Measurements from ENCODE around the gene PUM2. TPM values are rescaled to one million over a fixed set of nuclear protein-coding genes. Genes with fewer than 3 reads are reported as not detected.
A peak's percentile ranks its signal among the peaks of the same experiment; 100 is the strongest.

The PUM2 gene
- total and polyA plus RNA-seq, 2 of the 13 experiments (the other 11 are each of a cell fraction or from before 2014, with no cell fraction given), result 69.6 to 69.8 TPM

DNA sequence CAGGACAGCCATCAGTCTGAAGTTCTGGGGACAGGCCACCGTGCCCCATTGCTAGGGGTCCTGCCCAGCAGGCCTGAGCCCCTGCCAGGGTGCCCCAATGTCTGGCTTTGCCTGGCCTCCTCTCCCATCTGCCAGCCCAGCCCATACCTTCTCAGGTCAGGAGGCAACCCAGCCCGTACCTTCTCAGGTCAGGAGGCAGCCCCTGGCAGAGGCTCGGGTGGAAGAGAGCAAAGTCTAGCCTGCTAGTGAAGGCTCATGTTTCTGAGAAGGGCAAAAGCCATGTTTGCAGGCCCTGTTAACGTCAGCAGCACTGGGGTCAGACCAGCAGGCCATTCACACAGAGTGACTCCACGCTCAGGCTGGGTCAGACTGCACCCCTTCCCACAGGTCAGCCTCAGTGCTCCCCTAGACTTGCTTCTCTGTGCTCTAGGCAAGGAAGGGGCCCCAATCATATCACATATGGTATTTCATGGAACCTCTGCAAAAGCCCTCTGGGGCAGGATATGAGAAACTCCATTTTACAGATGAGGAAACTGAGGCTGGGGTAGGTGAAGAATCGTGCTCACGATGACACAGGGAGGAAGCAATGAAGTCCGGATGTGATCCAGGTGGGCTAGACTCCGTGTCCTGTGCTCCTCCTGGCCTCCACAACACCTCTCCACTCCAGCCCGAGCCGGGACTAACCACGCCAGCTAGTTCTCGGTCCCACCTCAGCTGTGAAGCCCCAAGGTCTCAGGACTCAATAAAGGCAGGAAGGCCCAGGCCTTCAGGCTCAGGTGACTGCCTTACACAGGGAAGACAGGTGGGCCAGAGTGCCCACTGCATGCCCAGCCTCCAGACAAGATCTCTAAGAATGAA lies 135.2 kb downstream of the PUM2 start (continued):
- TF ChIP-seq ZBTB49 (CRISPR knock-in tag; IDR thresholded peaks at IDR 0.05; ENCODE audit: borderline replicate concordance), result no peak; the same call in 1 of the 2 replicates
- TF ChIP-seq ZNF331 (CRISPR knock-in tag; IDR thresholded peaks at IDR 0.05), result peak; percentile 90
- TF ChIP-seq SRSF1 (optimal IDR thresholded peaks at IDR 0.05; ENCODE audit: low read depth, low read length), result no peak
- TF ChIP-seq FOXK2 (IDR thresholded peaks at IDR 0.05), result no peak
- TF ChIP-seq, protein P1, sequence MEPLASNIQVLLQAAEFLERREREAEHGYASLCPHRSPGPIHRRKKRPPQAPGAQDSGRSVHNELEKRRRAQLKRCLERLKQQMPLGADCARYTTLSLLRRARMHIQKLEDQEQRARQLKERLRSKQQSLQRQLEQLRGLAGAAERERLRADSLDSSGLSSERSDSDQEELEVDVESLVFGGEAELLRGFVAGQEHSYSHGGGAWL (CRISPR knock-in tag; IDR thresholded peaks at IDR 0.05), result peak; percentile 31; the same call in 1 of the 2 replicates
- no peak for TF ChIP-seq TOE1 (CRISPR knock-in tag; IDR thresholded peaks at IDR 0.05)
- no peak for TF ChIP-seq TRIM24 (CRISPR knock-in tag; IDR thresholded peaks at IDR 0.05)
- TF ChIP-seq BRCA1 (CRISPR knock-in tag; IDR thresholded peaks at IDR 0.05), result no peak
- TF ChIP-seq ZNF546 (CRISPR knock-in tag; conservative IDR thresholded peaks at IDR 0.05), result no peak
- 0 out of 2 replicates have a peak, but pooled peaks have one; percentile 61 for TF ChIP-seq ZNF557 (CRISPR knock-in tag; IDR thresholded peaks at IDR 0.05)
- TF ChIP-seq MTA3 (CRISPR knock-in tag; IDR thresholded peaks at IDR 0.05), result no peak
- peak; percentile 90 for TF ChIP-seq POGZ (CRISPR knock-in tag; IDR thresholded peaks at IDR 0.05)
- TF ChIP-seq ZNF496 (CRISPR knock-in tag; IDR thresholded peaks at IDR 0.05; ENCODE audit: insufficient replicate concordance), result no peak
- TF ChIP-seq POGK (CRISPR knock-in tag; conservative IDR thresholded peaks at IDR 0.05), result peak; percentile 56; the same call in 1 of the 2 replicates
- no peak for TF ChIP-seq MNT (IDR thresholded peaks at IDR 0.05)
- peak; percentile 97 for TF ChIP-seq ZNF691 (CRISPR knock-in tag; IDR thresholded peaks at IDR 0.05; ENCODE audit: borderline replicate concordance, low read depth)
- peak; percentile 50 to 85; a peak in 3 of 4 replicates for TF ChIP-seq EP300 (IDR thresholded peaks at IDR 0.05; ENCODE audit: low read depth in 2 of 2, low read length in 2 of 2)
- TF ChIP-seq EP300 (CRISPR knock-in tag; IDR thresholded peaks at IDR 0.05; ENCODE audit: borderline replicate concordance), result peak; percentile 88
- TF ChIP-seq, protein P2, sequence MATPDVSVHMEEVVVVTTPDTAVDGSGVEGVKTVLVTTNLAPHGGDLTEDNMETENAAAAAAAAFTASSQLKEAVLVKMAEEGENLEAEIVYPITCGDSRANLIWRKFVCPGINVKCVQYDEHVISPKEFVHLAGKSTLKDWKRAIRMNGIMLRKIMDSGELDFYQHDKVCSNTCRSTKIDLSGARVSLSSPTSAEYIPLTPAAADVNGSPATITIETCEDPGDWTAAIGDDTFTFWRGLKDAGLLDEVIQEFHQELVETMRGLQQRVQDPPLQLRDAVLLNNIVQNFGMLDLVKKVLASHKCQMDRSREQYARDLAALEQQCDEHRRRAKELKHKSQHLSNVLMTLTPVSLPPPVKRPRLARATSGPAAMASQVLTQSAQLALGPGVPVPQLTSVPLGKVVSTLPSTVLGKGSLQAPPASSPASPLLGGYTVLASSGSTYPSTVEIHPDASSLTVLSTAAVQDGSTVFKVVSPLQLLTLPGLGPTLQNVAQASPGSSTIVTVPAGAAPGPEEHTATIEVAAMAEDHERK (CRISPR knock-in tag; IDR thresholded peaks at IDR 0.05; ENCODE audit: low read depth), result no peak
- TF ChIP-seq ATRX (CRISPR knock-in tag; IDR thresholded peaks at IDR 0.05; ENCODE audit: borderline replicate concordance), result no peak
- no peak for TF ChIP-seq TBP (CRISPR knock-in tag; IDR thresholded peaks at IDR 0.05)
